Panc1 (cell line): Measurements from ENCODE around the gene BBX. TPM values are rescaled to one million over a fixed set of nuclear protein-coding genes. Genes with fewer than 3 reads are reported as not detected.
"Not testable (repeated sequence)": the region's sequence is repeated elsewhere in the genome, so short reads cannot be mapped to it uniquely, and the experiment has no call there.

Source experiments
- ATAC-seq: fragments of 200-7000 bp; cut with Tn5 transposase; 2 replicates; pipeline ENCODE4 v1.9.1; 2020; ENCODE audit warnings: mild to moderate bottlenecking, moderate library complexity
- BruUV-seq: library from RNA; stranded (reverse); fragments of 400-500 nt; replicated peaks from 2 replicates; lab custom pipeline; 2021; lab: Mats Ljungman, UMichigan
- CTCF ChIA-PET: fragments of 300-600 bp; sonication (Branson Sonifier 250); formaldehyde crosslinking; loops from one replicate; lab custom pipeline; 2022; ENCODE audit warnings: antibody characterized with exemption; lab: Charles Lee
- POLR2A ChIA-PET: fragments of 300-600 bp; sonication (Branson Sonifier 250); formaldehyde crosslinking; loops from one replicate; lab custom pipeline; 2022; ENCODE audit warnings: antibody characterized with exemption; lab: Charles Lee
- DNase-seq: peaks from one replicate; pipeline ENCODE4 v3.0.0-alpha.2; 2010; ENCODE audit warnings: low read depth, low spot score
- H3K27ac ChIP-seq: 2 replicates; pipeline ENCODE4 v1.5.1; 2011; ENCODE audit warnings: mild to moderate bottlenecking, low read length, inconsistent platforms
- H3K27me3 ChIP-seq: fragments of 200-500 bp; sonication (Bioruptor generic); 2 replicates; pipeline ENCODE4 v1.6.0; 2014; ENCODE audit warnings: low read length, inconsistent platforms; ENCODE audit not compliant: control insufficient read depth, insufficient read depth
- H3K36me3 ChIP-seq: fragments of 200-500 bp; sonication (Bioruptor generic); 2 replicates; pipeline ENCODE4 v1.5.1; 2014; ENCODE audit warnings: inconsistent platforms, mild to moderate bottlenecking, low read length, moderate library complexity; ENCODE audit not compliant: control insufficient read depth, insufficient read depth
- H3K4me1 ChIP-seq: 2 replicates; pipeline ENCODE4 v1.5.1; 2011; ENCODE audit warnings: inconsistent platforms, mild to moderate bottlenecking, low read length, moderate library complexity; ENCODE audit not compliant: control insufficient read depth, insufficient read depth
- H3K4me3 ChIP-seq, 2 experiments: 2 replicates each; pipeline ENCODE4 v1.5.1; 2011 to 2012; ENCODE audit warnings: low read depth in 2 of 2, low read length in 2 of 2, mild to moderate bottlenecking in 2 of 2, inconsistent platforms in 1 of 2, moderate library complexity in 1 of 2
- H3K9me3 ChIP-seq: fragments of 200-500 bp; sonication (Bioruptor generic); 2 replicates; pipeline ENCODE4 v1.5.1; 2014; ENCODE audit warnings: low read depth, mild to moderate bottlenecking, inconsistent platforms, low read length, moderate library complexity; ENCODE audit not compliant: control insufficient read depth, insufficient read depth
- POLR2AphosphoS5 ChIP-seq: IDR thresholded peaks from 2 replicates; pipeline ENCODE4 v1.6.1; 2012; ENCODE audit warnings: mild to moderate bottlenecking, low read depth, low read length, moderate library complexity
- SIN3A ChIP-seq: IDR thresholded peaks from 2 replicates; pipeline ENCODE4 v1.6.1; 2012; ENCODE audit warnings: low read depth, mild to moderate bottlenecking, low read length, moderate library complexity, borderline replicate concordance; ENCODE audit not compliant: insufficient read depth
- TCF7L2 ChIP-seq: IDR thresholded peaks from 2 replicates; pipeline ENCODE4 v1.6.1; 2011; ENCODE audit warnings: mild to moderate bottlenecking, low read depth, low read length, inconsistent platforms
- in situ Hi-C: cut with HindIII; loops from 2 replicates; pipeline ENCODE4 v1.10.0; 2016; ENCODE audit warnings: low sequenced_read_pairs, low pct_unique_long_range_greater_than_20kb
- intact Hi-C: fragments of 100-400 bp; cut with micrococcal nuclease; formaldehyde crosslinking; loops from one replicate; pipeline ENCODE4 v1.10.0; 2022; ENCODE audit not compliant: unreplicated experiment
- total RNA-seq: library from RNA; stranded (reverse); gene quantifications from one replicate; pipeline ENCODE4 v1.2.1, GENCODE V29; 2021; ENCODE audit not compliant: unreplicated experiment
- TF ChIP-seq, protein P1 (sequence below): fragments of 450-650 bp; IDR thresholded peaks from 2 replicates; pipeline ENCODE4 v1.5.1; 2017; ENCODE audit warnings: mild to moderate bottlenecking
- TF ChIP-seq, protein P2 (sequence below), 2 experiments: IDR thresholded peaks; 2 replicates each; pipeline ENCODE4 v1.6.1; 2011 to 2012; ENCODE audit warnings: low read depth in 2 of 2, control low read depth in 1 of 2, low read length in 1 of 2, mild to moderate bottlenecking in 1 of 2, moderate library complexity in 1 of 2; ENCODE audit not compliant: insufficient read depth in 1 of 2

BBX gene
- total RNA-seq, 1 experiment from 2014 or later, result 28.5 TPM

DNA sequence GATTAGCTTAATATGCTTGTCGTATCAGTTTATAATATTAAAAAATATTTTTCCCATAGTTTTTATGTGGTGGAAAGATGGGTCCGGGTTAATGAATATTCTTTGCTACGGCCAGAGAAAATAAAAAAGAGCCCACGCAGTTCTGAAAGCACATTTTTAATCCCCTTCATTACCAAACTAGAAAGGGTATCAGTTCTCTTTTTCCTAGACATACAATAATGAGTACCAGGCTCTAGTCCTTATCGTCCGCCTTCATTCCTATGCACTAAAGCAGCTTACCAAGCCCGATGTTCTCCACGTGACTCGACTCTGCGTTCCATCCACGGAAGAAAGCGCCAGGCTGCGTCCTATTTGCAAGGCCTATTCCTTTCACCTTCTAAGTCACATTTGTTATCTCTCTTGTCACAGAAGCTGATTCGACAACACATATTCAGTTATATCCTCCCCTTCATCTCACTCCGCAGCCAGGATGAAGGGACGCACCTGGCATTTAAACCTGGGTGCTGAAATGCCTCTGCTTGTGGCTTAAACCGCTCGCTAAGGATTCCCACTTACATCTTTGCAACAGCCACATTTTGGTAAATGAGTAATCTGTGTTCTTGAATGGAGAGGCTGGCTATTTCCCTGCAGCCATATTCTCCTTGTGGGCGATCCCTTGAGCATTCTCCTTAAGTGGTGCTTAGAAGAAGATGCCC is 311.1 kb downstream of the BBX start:
- no peak for TF ChIP-seq TCF7L2
- no peak for TF ChIP-seq SIN3A
- TF ChIP-seq, protein P1, sequence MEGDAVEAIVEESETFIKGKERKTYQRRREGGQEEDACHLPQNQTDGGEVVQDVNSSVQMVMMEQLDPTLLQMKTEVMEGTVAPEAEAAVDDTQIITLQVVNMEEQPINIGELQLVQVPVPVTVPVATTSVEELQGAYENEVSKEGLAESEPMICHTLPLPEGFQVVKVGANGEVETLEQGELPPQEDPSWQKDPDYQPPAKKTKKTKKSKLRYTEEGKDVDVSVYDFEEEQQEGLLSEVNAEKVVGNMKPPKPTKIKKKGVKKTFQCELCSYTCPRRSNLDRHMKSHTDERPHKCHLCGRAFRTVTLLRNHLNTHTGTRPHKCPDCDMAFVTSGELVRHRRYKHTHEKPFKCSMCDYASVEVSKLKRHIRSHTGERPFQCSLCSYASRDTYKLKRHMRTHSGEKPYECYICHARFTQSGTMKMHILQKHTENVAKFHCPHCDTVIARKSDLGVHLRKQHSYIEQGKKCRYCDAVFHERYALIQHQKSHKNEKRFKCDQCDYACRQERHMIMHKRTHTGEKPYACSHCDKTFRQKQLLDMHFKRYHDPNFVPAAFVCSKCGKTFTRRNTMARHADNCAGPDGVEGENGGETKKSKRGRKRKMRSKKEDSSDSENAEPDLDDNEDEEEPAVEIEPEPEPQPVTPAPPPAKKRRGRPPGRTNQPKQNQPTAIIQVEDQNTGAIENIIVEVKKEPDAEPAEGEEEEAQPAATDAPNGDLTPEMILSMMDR, result no peak
- TF ChIP-seq POLR2AphosphoS5, result no peak
- TF ChIP-seq, protein P2, sequence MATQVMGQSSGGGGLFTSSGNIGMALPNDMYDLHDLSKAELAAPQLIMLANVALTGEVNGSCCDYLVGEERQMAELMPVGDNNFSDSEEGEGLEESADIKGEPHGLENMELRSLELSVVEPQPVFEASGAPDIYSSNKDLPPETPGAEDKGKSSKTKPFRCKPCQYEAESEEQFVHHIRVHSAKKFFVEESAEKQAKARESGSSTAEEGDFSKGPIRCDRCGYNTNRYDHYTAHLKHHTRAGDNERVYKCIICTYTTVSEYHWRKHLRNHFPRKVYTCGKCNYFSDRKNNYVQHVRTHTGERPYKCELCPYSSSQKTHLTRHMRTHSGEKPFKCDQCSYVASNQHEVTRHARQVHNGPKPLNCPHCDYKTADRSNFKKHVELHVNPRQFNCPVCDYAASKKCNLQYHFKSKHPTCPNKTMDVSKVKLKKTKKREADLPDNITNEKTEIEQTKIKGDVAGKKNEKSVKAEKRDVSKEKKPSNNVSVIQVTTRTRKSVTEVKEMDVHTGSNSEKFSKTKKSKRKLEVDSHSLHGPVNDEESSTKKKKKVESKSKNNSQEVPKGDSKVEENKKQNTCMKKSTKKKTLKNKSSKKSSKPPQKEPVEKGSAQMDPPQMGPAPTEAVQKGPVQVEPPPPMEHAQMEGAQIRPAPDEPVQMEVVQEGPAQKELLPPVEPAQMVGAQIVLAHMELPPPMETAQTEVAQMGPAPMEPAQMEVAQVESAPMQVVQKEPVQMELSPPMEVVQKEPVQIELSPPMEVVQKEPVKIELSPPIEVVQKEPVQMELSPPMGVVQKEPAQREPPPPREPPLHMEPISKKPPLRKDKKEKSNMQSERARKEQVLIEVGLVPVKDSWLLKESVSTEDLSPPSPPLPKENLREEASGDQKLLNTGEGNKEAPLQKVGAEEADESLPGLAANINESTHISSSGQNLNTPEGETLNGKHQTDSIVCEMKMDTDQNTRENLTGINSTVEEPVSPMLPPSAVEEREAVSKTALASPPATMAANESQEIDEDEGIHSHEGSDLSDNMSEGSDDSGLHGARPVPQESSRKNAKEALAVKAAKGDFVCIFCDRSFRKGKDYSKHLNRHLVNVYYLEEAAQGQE (IDR thresholded peaks at IDR 0.05; ENCODE audit: insufficient read depth in 1 of 2, low read depth in 2 of 2, low read length in 1 of 2), result no peak
- ChIA-PET POLR2A (no interaction called here), CTCF (no interaction called here)
- no peaks in the 10 kb centered on the region for H3K9me3 ChIP-seq
- H3K4me3 ChIP-seq, result no peak overlapping the region
- no peak overlapping the region for H3K27ac ChIP-seq
- intact Hi-C loops, result no loop called here
- ATAC-seq, result no peak
- DNase-seq, result no peak
- H3K27me3 ChIP-seq, result no peaks in the 10 kb centered on the region
- no peaks in the 10 kb centered on the region for H3K4me1 ChIP-seq
- BruUV-seq, result no TSS peak
- H3K36me3 ChIP-seq, result no peaks in the 10 kb centered on the region
- in situ Hi-C loops, result no loop called here

DNA sequence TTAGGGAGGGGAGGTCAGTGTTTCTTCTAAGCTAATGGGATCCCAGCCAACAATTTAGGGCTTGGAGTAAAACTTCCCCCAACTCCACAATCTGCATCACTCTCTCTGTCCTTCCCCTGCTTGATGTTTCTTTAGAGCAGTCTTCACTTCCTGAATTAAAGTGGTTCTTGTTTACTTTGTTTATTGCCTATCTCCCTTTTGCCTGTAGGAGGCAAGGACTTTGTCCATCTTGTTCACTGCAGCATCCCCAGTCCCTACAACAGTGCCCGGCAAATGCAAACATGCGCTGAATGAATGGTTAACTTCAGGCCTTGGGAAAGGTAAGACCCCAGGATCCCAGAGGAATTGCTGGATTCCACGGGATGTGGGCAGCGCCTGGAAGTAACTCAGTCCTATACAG is 312.2 kb downstream of the BBX start:
- H3K4me3 ChIP-seq, H3K27ac ChIP-seq, POLR2A ChIA-PET, BruUV-seq, H3K36me3 ChIP-seq, intact Hi-C loops, CTCF ChIA-PET, H3K27me3 ChIP-seq, H3K9me3 ChIP-seq, in situ Hi-C loops, DNase-seq, ATAC-seq, H3K4me1 ChIP-seq: not testable (repeated sequence)

DNA sequence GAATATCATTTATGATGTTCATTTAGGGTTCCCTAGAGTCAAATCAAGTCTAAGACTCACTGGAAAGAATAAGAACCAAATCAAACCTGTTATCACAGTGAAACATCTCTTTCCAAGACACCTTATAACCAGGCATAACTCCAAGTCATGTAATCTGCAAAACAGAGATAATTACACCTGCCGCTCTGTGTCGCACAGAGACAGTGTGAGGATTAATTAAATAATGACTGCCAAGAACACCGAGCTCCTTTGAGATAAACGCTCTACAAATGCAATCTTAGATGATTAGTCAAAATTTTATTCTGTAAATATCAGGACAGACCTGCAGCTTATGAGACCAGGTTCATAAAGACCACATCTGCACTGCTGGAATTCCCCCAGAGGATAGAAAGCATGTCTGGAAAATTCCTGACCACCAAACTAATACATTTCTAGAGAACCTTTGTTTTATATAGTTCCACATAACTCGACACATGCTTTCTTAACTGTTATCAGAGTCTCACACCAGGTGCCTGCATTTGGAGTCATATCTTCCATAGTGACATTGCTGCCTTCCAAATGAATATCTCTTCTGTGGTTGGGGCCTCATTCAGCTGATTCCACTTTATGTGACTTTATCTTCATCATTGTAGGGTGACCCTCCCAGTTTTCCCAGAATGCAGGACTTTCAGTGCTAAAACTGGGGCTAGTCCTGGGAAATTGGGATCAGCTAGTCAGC is 315.3 kb downstream of the BBX start:
- H3K27ac ChIP-seq, result no peak overlapping the region
- in situ Hi-C loops (no loop called here), intact Hi-C loops (no loop called here)
- H3K4me1 ChIP-seq, result no peaks in the 10 kb centered on the region
- H3K4me3 ChIP-seq, result no peak overlapping the region
- no peak for ATAC-seq
- no peaks in the 10 kb centered on the region for H3K9me3 ChIP-seq
- CTCF ChIA-PET, result no interaction called here
- H3K36me3 ChIP-seq, result no peaks in the 10 kb centered on the region
- BruUV-seq, result no TSS peak
- DNase-seq, result no peak
- POLR2A ChIA-PET, result no interaction called here
- TF ChIP-seq, protein P2 (IDR thresholded peaks at IDR 0.05; ENCODE audit: insufficient read depth in 1 of 2, low read depth in 2 of 2, low read length in 1 of 2), result no peak
- no peak for TF ChIP-seq POLR2AphosphoS5
- TF ChIP-seq, protein P1, result no peak
- H3K27me3 ChIP-seq, result no peaks in the 10 kb centered on the region
